Omental fat pad (tissue), 4 donors: ENCODE measurements around the gene NOX5. TPM values are rescaled to one million over a fixed set of nuclear protein-coding genes. Genes with fewer than 3 reads are reported as not detected.

ENCODE experiments used
- ATAC-seq: fragments of 150-250 bp; one replicate; pipeline ENCODE4 v1.9.1; 2016; ENCODE audit warnings: mild to moderate bottlenecking, moderate library complexity; ENCODE audit not compliant: low FRiP score
- DNase-seq: peaks from one replicate; pipeline ENCODE4 v3.0.0-alpha.2; 2019; ENCODE audit warnings: low spot score
- CTCF ChIP-seq, 3 donors: fragments of 450-650 bp; IDR thresholded peaks; one replicate each; pipeline ENCODE4 v1.5.1; 2016 to 2017; ENCODE audit warnings: antibody characterized with exemption in 3 of 3, mild to moderate bottlenecking in 3 of 3, moderate library complexity in 2 of 3
- total RNA-seq, 4 donors: library from RNA; depleted of rRNA; stranded (reverse); fragments of >200 nt; gene quantifications; one replicate each; pipeline ENCODE4 v1.1.0, GENCODE V29; 2016

NOX5 gene
- total RNA-seq, 4 donors from 2014 or later: 0.28 to 0.56 (median 0.42) TPM

GRCh38 chr15:69076756-69077155 is 62.3 kb downstream of the NOX5 start:
- no peak for TF ChIP-seq CTCF (IDR thresholded peaks at IDR 0.05)
- no peak for ATAC-seq
- DNase-seq: no peak

DNA sequence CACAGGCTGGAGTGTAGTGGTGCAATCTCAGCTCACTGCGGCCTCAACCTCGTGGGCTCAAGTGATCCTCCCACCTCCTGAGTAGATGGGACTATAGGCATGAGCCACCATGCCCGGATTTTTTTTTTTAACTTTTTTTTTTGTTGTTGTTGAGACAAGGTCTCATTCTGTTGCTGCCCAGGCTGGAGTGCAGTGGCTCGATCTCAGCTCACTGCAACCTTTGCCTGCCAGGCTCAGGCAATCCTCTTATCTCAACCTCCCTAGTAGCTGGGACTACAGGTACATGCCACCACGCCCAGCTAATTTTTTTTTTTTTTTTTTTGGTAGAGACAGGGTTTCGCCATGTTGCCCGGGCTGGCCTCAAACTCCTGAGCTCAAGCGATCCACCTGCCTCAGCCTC is 64.1 kb downstream of the NOX5 start:
- no peak for ATAC-seq
- no peak for DNase-seq
- TF ChIP-seq CTCF (IDR thresholded peaks at IDR 0.05): no peak

DNA sequence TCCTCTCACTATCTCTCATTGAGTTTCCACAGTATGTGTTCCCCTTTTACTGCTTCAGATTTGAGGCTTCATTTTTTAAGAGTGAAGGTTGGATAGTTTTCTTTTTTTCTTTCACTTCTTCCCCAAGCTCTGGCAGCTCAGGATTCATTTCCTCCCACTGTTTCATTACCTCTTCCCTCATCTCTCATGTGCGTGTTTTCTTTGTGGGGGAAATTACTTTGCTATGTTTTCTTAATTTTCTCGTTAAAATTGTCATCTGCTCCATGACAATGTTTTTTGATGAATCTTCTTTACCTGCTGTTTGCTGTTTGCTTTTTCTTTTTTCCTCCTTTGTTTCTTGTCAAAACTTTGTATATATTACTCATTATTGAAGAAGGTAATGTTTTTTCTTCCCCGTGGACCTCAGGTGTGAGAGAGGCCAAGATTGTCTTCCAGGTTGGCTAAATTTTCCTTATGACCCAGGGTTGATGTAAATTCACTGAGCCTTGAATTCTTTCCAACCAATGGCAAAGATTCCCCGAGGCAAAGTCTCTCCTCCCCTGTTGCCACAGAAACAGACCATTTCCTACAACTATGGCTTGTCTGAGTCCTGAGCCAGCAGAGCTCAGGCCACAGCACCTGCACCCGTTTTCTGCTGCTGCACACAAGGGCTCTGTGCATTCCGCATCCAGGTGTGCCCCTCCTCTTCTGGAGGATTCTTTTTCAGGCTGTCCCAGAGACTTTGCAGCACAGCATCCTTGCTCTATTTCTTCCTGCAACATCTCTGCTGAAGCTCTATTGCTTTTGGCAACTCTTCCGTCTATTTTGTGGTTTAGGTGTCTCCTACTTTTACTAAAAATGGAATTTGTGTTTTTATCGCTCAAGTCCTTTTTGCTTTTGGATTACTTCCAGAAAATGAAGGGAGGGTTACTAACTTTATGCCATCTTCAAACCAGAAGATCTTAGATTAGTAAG is 66.1 kb downstream of the NOX5 start:
- DNase-seq (no peak), ATAC-seq (no peak)
- no peak for TF ChIP-seq CTCF (IDR thresholded peaks at IDR 0.05)

GRCh38 chr15:69081310-69082004 is 67.0 kb downstream of the NOX5 start:
- DNase-seq: no peak
- TF ChIP-seq CTCF (IDR thresholded peaks at IDR 0.05): no peak
- no peak for ATAC-seq

DNA sequence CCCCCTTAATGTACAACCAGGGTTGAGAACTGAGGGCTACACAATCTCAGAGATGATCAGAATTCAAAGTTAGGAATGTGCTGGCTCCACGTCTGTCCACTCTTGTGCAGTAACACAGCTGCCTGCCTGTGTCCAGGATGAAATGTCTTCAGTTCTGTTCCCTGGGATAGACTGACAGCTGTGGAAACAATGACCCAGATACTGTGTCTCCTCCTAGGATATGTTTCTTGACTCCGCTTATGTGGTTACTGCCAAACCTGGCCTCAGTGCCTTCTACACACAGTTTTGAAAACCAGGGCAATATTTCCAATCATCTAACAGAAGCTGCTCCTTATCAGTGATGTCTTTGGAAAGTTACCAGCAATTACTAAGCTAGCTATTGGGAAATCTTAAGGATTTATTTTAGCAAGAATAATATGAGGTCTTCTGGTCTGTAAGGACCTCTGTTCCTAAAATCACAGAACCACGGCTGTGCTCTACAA is 67.6 kb downstream of the NOX5 start:
- no peak for TF ChIP-seq CTCF (IDR thresholded peaks at IDR 0.05)
- DNase-seq (no peak), ATAC-seq (peak; percentile 77)

DNA sequence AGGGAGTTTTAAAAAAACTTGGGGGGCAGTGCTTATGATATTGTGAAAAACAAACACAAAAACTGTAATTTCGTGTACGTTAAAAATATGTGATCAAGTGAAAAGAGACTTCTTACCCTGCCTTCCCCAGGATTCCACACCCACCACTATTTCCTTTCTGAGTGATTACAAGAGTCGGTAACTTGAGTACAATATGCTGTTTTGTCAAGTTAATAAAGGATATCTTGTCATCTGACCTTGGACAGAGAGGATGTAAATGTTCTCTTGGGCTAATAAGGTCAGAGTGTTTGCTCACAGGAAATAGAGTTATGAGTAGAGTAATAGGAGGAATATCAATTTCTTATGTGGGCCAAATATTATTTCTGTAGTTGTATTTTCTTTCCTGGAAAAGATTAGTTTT is 68.1 kb downstream of the NOX5 start:
- TF ChIP-seq CTCF (IDR thresholded peaks at IDR 0.05): no peak
- ATAC-seq (peak; percentile 33), DNase-seq (no peak)
